Erythroblast (primary cell): ENCODE measurements around the gene CCDC30.

ENCODE experiments used
- GATA1 ChIP-seq: IDR thresholded peaks from 2 replicates; pipeline ENCODE4 v1.6.1; 2011; ENCODE audit warnings: low read depth, mild to moderate bottlenecking, control low read depth, low read length, moderate library complexity
- POLR2A ChIP-seq: IDR thresholded peaks from 2 replicates; pipeline ENCODE4 v1.6.1; 2011; ENCODE audit warnings: mild to moderate bottlenecking, low read length

DNA sequence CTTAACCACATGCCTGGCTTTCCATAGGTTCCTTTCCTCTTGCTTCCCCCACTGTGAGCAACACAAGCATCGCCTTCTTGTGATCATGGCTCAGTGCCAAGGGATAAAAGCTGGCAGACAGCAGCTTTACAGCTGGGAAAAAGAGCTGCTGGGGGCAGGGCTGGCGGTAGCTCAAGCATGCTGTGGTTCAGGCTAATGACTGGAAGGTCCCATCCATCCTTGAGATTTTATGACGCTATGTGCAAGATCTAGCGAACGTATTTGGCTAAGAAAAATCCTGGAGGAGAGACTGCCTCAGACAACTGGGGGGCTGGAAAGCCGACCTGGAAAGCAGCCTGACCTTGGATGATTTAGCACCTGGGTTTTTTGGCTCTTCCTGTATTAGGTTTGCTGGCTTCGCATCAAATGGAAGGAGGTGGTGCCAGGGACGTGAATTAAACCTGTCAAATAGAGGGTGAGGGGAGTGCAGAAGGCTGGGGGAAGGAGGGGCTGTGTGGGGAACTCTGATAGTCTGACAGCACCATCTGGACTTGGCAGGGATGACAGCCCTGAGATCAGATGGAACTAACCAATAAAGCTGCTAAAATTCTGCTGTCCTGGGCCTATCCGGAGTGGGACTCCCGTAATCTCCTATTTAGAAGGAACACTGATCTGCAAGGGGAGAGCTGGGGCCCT lies 42.0 kb upstream of the CCDC30 start:
- TF ChIP-seq POLR2A (no peak), GATA1 (no peak)
